SK-N-SH treated with all-trans-retinoic acid at 6 μM for 48 hours (cell line): ENCODE results near the gene ALS2CL.

ENCODE experiments used
- ATAC-seq: fragments of 200-7000 bp; cut with Tn5 transposase; 3 replicates; pipeline ENCODE4 v1.9.1; 2020; ENCODE audit warnings: mild to moderate bottlenecking, moderate library complexity
- ARNTL ChIP-seq: fragments of 450-650 bp; formaldehyde crosslinking; IDR thresholded peaks from 2 replicates; pipeline ENCODE4 v1.5.0; 2020; ENCODE audit warnings: low read depth, mild to moderate bottlenecking, moderate library complexity, borderline replicate concordance
- BACH2 ChIP-seq: fragments of 250-450 bp; sonication (Bioruptor Pico); IDR thresholded peaks from 2 replicates; pipeline ENCODE4 v1.9.0; 2021; ENCODE audit warnings: mild to moderate bottlenecking, borderline replicate concordance
- CSRNP3 ChIP-seq: fragments of 250-450 bp; sonication (Bioruptor Pico); IDR thresholded peaks from 2 replicates; pipeline ENCODE4 v1.5.1; 2021; ENCODE audit warnings: mild to moderate bottlenecking, moderate library complexity
- ESRRG ChIP-seq: fragments of 250-450 bp; sonication (Bioruptor Pico); IDR thresholded peaks from 2 replicates; pipeline ENCODE4 v1.6.1; 2021; ENCODE audit warnings: mild to moderate bottlenecking
- GLIS3 ChIP-seq: fragments of 250-450 bp; sonication (Bioruptor Pico); IDR thresholded peaks from 2 replicates; pipeline ENCODE4 v1.5.0; 2020; ENCODE audit warnings: mild to moderate bottlenecking, moderate library complexity
- ISL1 ChIP-seq: fragments of 250-450 bp; sonication (Bioruptor Pico); IDR thresholded peaks from 2 replicates; pipeline ENCODE4 v2.1.2; 2022; ENCODE audit warnings: mild to moderate bottlenecking, moderate library complexity
- OSR1 ChIP-seq: fragments of 250-450 bp; sonication (Bioruptor Pico); IDR thresholded peaks from 2 replicates; pipeline ENCODE4 v1.8.0; 2022; ENCODE audit warnings: moderate library complexity, mild to moderate bottlenecking, inconsistent platforms
- PATZ1 ChIP-seq: fragments of 250-450 bp; sonication (Bioruptor Pico); IDR thresholded peaks from 2 replicates; pipeline ENCODE4 v1.8.0; 2020; ENCODE audit warnings: mild to moderate bottlenecking, moderate library complexity, borderline replicate concordance
- POU6F1 ChIP-seq: fragments of 250-450 bp; sonication (Bioruptor Pico); IDR thresholded peaks from 2 replicates; pipeline ENCODE4 v1.8.0; 2021; ENCODE audit warnings: low read depth, mild to moderate bottlenecking, moderate library complexity, borderline replicate concordance
- PPARA ChIP-seq: fragments of 250-450 bp; sonication (Bioruptor Pico); IDR thresholded peaks from 2 replicates; pipeline ENCODE4 v1.5.0; 2020; ENCODE audit warnings: mild to moderate bottlenecking, borderline replicate concordance
- RARB ChIP-seq: fragments of 250-450 bp; sonication (Bioruptor Pico); IDR thresholded peaks from 2 replicates; pipeline ENCODE4 v1.8.0; 2021; ENCODE audit warnings: mild to moderate bottlenecking, moderate library complexity
- SNAI2 ChIP-seq: fragments of 250-450 bp; sonication (Bioruptor Pico); IDR thresholded peaks from 2 replicates; pipeline ENCODE4 v1.5.0; 2020; ENCODE audit warnings: mild to moderate bottlenecking, moderate library complexity
- TCF4 ChIP-seq: fragments of 250-450 bp; sonication (Bioruptor Pico); IDR thresholded peaks from 2 replicates; pipeline ENCODE4 v1.8.0; 2021; ENCODE audit warnings: mild to moderate bottlenecking, moderate library complexity, borderline replicate concordance
- TOX ChIP-seq: fragments of 250-450 bp; sonication (Bioruptor Pico); IDR thresholded peaks from 2 replicates; pipeline ENCODE4 v1.8.0; 2021; ENCODE audit warnings: mild to moderate bottlenecking, moderate library complexity, borderline replicate concordance
- TSHZ2 ChIP-seq: fragments of 250-450 bp; sonication (Bioruptor Pico); IDR thresholded peaks from 2 replicates; pipeline ENCODE4 v1.5.0; 2020; ENCODE audit warnings: mild to moderate bottlenecking, moderate library complexity
- ZC3H10 ChIP-seq: fragments of 250-450 bp; sonication (Bioruptor Pico); IDR thresholded peaks from 2 replicates; pipeline ENCODE4 v1.5.1; 2021; ENCODE audit warnings: mild to moderate bottlenecking, moderate library complexity
- ZFP3 ChIP-seq: fragments of 250-450 bp; sonication (Bioruptor Pico); IDR thresholded peaks from 2 replicates; pipeline ENCODE4 v1.5.0; 2020; ENCODE audit warnings: mild to moderate bottlenecking, moderate library complexity
- ZFP30 ChIP-seq: fragments of 450-650 bp; formaldehyde crosslinking; IDR thresholded peaks from 2 replicates; pipeline ENCODE4 v1.5.0; 2022; ENCODE audit warnings: mild to moderate bottlenecking, moderate library complexity
- ZNF70 ChIP-seq: fragments of 450-650 bp; formaldehyde crosslinking; IDR thresholded peaks from 2 replicates; pipeline ENCODE4 v1.5.0; 2020; ENCODE audit warnings: mild to moderate bottlenecking, moderate library complexity
- ZNF8 ChIP-seq: fragments of 450-650 bp; formaldehyde crosslinking; IDR thresholded peaks from 2 replicates; pipeline ENCODE4 v1.5.0; 2020; ENCODE audit warnings: mild to moderate bottlenecking, moderate library complexity
- TF ChIP-seq, protein P1 (sequence below): fragments of 250-450 bp; sonication (Bioruptor Pico); IDR thresholded peaks from 2 replicates; pipeline ENCODE4 v1.5.1; 2020; ENCODE audit warnings: low read depth, mild to moderate bottlenecking, moderate library complexity

The ALS2CL gene

DNA sequence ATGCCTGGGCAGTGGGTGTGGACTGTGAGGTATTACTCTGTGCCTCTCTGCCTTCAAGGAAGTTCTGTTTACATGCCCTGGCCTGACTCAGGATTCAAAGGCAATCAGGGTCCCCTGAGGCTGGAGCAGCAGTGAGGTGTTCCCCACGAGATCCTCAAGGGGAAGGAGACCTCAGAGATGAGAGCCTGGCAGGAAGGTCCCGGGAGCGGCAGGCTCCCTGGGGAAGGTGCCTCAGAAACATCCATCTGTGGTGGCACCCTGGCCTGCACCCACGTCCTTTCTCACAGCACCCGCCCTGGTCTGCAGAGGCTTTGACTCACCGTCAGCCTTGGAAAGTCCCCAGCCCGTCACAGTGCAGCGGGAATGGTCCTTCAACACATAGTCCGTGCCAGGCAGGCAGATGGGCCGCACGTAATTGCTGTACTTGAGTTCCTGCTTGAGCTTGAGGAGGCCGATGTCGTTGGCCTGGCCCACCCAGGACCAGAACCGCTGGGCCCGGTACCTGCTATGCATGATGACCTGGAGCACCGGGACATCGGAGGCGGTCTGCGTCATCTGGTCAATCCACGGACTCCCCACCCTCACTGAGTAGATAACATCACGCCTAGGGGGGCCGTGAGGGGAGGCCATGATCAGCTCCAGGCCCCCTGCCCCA lies 20.5 kb upstream of the ALS2CL start:
- TF ChIP-seq ESRRG (CRISPR knock-in tag) (no peak), CSRNP3 (CRISPR knock-in tag) (no peak), PATZ1 (no peak), ZFP3 (CRISPR knock-in tag) (no peak), TCF4 (CRISPR knock-in tag) (no peak), ZNF8 (CRISPR knock-in tag) (no peak), ARNTL (CRISPR knock-in tag) (no peak), PPARA (CRISPR knock-in tag) (no peak), SNAI2 (no peak), ZFP30 (CRISPR knock-in tag) (no peak), ZNF70 (CRISPR knock-in tag) (no peak), GLIS3 (no peak), ISL1 (CRISPR knock-in tag) (no peak)
- ATAC-seq: no peak

DNA sequence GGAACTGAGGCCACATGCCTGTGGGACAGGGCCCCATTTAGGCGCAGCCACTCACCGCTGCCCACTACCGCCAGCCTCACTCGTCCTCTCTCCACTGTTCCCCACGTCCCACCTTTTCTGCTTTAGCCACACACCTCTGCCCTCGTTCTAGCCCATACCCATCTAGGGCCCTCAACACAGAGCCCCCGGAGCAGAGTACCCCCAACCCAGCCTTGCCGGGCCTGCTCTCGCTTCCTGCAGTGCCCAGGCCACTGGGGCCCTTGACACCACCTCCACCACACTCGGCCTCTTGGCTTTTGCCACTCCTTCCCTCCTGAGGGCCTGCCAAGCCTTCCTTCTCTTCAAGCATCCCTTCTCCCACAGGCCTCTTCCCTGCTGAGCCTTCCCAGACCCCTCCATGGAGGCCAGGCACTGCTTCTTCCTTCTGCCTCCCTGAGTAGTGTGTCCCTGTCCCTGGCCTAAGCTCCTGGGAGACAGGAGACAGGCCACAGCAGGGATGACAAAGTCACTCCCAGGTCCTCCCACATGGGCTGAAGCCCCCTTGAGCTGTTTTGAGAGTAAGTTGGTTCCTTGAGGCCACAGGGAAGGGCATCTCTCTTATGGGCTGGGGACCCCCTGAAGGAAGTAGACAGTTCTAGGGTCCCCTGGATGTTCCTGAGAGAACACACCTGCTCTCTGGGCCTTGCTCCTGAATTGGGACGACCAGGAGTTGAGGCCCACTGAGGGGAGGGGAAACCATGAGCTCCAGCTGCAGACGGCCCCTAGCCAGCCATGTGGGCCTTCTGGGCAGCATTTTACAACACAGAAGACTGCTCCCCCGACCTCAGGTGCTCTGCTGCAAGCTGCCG lies 19.8 kb upstream of the ALS2CL start:
- no peak for TF ChIP-seq ISL1 (CRISPR knock-in tag)
- TF ChIP-seq, protein P1, sequence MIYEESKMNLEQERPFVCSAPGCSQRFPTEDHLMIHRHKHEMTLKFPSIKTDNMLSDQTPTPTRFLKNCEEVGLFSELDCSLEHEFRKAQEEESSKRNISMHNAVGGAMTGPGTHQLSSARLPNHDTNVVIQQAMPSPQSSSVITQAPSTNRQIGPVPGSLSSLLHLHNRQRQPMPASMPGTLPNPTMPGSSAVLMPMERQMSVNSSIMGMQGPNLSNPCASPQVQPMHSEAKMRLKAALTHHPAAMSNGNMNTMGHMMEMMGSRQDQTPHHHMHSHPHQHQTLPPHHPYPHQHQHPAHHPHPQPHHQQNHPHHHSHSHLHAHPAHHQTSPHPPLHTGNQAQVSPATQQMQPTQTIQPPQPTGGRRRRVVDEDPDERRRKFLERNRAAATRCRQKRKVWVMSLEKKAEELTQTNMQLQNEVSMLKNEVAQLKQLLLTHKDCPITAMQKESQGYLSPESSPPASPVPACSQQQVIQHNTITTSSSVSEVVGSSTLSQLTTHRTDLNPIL: no peak
- TF ChIP-seq SNAI2: no peak
- TF ChIP-seq ZFP3 (CRISPR knock-in tag): no peak
- TF ChIP-seq ARNTL (CRISPR knock-in tag): no peak
- no peak for TF ChIP-seq TCF4 (CRISPR knock-in tag)
- no peak for TF ChIP-seq RARB (CRISPR knock-in tag)
- no peak for TF ChIP-seq ZNF8 (CRISPR knock-in tag)
- ATAC-seq: no peak

GRCh38 chr3:46712191-46713049 lies 18.9 kb upstream of the ALS2CL start:
- TF ChIP-seq BACH2 (CRISPR knock-in tag) (no peak), PATZ1 (no peak), ISL1 (CRISPR knock-in tag) (no peak), ZNF8 (CRISPR knock-in tag) (no peak), ZNF70 (CRISPR knock-in tag) (no peak), GLIS3 (no peak), TOX (CRISPR knock-in tag) (no peak), ZC3H10 (CRISPR knock-in tag) (no peak), ZFP3 (CRISPR knock-in tag) (no peak), OSR1 (CRISPR knock-in tag) (no peak), ESRRG (CRISPR knock-in tag) (no peak), ZFP30 (CRISPR knock-in tag) (no peak), PPARA (CRISPR knock-in tag) (no peak), CSRNP3 (CRISPR knock-in tag) (no peak), TSHZ2 (no peak), POU6F1 (CRISPR knock-in tag) (no peak), SNAI2 (no peak)
- ATAC-seq: no peak
